SK-N-SH treated with all-trans-retinoic acid at 6 μM for 48 hours (cell line): ENCODE results near the gene RAB4A.

ENCODE experiments used
- ATAC-seq: fragments of 200-7000 bp; cut with Tn5 transposase; 3 replicates; pipeline ENCODE4 v1.9.1; 2020; ENCODE audit warnings: mild to moderate bottlenecking, moderate library complexity
- ARNTL ChIP-seq: fragments of 450-650 bp; formaldehyde crosslinking; IDR thresholded peaks from 2 replicates; pipeline ENCODE4 v1.5.0; 2020; ENCODE audit warnings: low read depth, mild to moderate bottlenecking, moderate library complexity, borderline replicate concordance
- BACH2 ChIP-seq: fragments of 250-450 bp; sonication (Bioruptor Pico); IDR thresholded peaks from 2 replicates; pipeline ENCODE4 v1.9.0; 2021; ENCODE audit warnings: mild to moderate bottlenecking, borderline replicate concordance
- ESRRG ChIP-seq: fragments of 250-450 bp; sonication (Bioruptor Pico); IDR thresholded peaks from 2 replicates; pipeline ENCODE4 v1.6.1; 2021; ENCODE audit warnings: mild to moderate bottlenecking
- GLIS3 ChIP-seq: fragments of 250-450 bp; sonication (Bioruptor Pico); IDR thresholded peaks from 2 replicates; pipeline ENCODE4 v1.5.0; 2020; ENCODE audit warnings: mild to moderate bottlenecking, moderate library complexity
- ISL1 ChIP-seq: fragments of 250-450 bp; sonication (Bioruptor Pico); IDR thresholded peaks from 2 replicates; pipeline ENCODE4 v2.1.2; 2022; ENCODE audit warnings: mild to moderate bottlenecking, moderate library complexity
- PPARA ChIP-seq: fragments of 250-450 bp; sonication (Bioruptor Pico); IDR thresholded peaks from 2 replicates; pipeline ENCODE4 v1.5.0; 2020; ENCODE audit warnings: mild to moderate bottlenecking, borderline replicate concordance
- RARB ChIP-seq: fragments of 250-450 bp; sonication (Bioruptor Pico); IDR thresholded peaks from 2 replicates; pipeline ENCODE4 v1.8.0; 2021; ENCODE audit warnings: mild to moderate bottlenecking, moderate library complexity
- SNAI2 ChIP-seq: fragments of 250-450 bp; sonication (Bioruptor Pico); IDR thresholded peaks from 2 replicates; pipeline ENCODE4 v1.5.0; 2020; ENCODE audit warnings: mild to moderate bottlenecking, moderate library complexity
- TOX ChIP-seq: fragments of 250-450 bp; sonication (Bioruptor Pico); IDR thresholded peaks from 2 replicates; pipeline ENCODE4 v1.8.0; 2021; ENCODE audit warnings: mild to moderate bottlenecking, moderate library complexity, borderline replicate concordance
- ZC3H10 ChIP-seq: fragments of 250-450 bp; sonication (Bioruptor Pico); IDR thresholded peaks from 2 replicates; pipeline ENCODE4 v1.5.1; 2021; ENCODE audit warnings: mild to moderate bottlenecking, moderate library complexity
- ZNF70 ChIP-seq: fragments of 450-650 bp; formaldehyde crosslinking; IDR thresholded peaks from 2 replicates; pipeline ENCODE4 v1.5.0; 2020; ENCODE audit warnings: mild to moderate bottlenecking, moderate library complexity
- ZNF8 ChIP-seq: fragments of 450-650 bp; formaldehyde crosslinking; IDR thresholded peaks from 2 replicates; pipeline ENCODE4 v1.5.0; 2020; ENCODE audit warnings: mild to moderate bottlenecking, moderate library complexity
- TF ChIP-seq, protein P1 (sequence below): fragments of 250-450 bp; sonication (Bioruptor Pico); IDR thresholded peaks from 2 replicates; pipeline ENCODE4 v1.8.0; 2021; ENCODE audit warnings: low read depth, mild to moderate bottlenecking, moderate library complexity, borderline replicate concordance
- TF ChIP-seq, protein P2 (sequence below): fragments of 250-450 bp; sonication (Bioruptor Pico); IDR thresholded peaks from 2 replicates; pipeline ENCODE4 v1.5.1; 2020; ENCODE audit warnings: low read depth, mild to moderate bottlenecking, moderate library complexity
- TF ChIP-seq, protein P3 (sequence below): fragments of 250-450 bp; sonication (Bioruptor Pico); IDR thresholded peaks from 2 replicates; pipeline ENCODE4 v1.8.0; 2020; ENCODE audit warnings: mild to moderate bottlenecking, moderate library complexity, borderline replicate concordance
- TF ChIP-seq, protein P4 (sequence below): fragments of 250-450 bp; sonication (Bioruptor Pico); IDR thresholded peaks from 2 replicates; pipeline ENCODE4 v1.5.0; 2020; ENCODE audit warnings: mild to moderate bottlenecking, moderate library complexity
- TF ChIP-seq, protein P5 (sequence below): fragments of 250-450 bp; sonication (Bioruptor Pico); IDR thresholded peaks from 2 replicates; pipeline ENCODE4 v1.5.1; 2021; ENCODE audit warnings: mild to moderate bottlenecking, moderate library complexity

Gene RAB4A

DNA sequence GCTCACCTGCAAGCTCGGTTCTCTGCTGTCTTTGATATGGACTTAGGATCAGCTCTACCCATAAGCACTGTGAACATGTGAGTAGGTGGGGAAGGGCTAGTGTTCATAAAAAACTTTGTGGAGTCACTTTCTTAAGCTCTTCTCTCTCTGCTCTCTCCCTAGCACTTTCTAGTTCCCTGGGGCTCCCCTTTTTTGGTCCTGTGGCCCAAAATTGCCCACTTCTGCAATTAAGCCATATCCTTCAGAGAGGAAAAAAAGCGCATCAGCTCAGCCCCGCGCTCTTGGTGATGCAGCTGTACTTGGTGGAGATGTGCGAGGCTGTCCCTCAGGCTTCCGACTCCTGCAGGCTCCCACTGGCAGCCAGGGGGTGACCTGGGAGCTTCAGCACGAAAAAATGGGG lies 48.6 kb downstream of the RAB4A start:
- no peak for ATAC-seq
- TF ChIP-seq, protein P1, sequence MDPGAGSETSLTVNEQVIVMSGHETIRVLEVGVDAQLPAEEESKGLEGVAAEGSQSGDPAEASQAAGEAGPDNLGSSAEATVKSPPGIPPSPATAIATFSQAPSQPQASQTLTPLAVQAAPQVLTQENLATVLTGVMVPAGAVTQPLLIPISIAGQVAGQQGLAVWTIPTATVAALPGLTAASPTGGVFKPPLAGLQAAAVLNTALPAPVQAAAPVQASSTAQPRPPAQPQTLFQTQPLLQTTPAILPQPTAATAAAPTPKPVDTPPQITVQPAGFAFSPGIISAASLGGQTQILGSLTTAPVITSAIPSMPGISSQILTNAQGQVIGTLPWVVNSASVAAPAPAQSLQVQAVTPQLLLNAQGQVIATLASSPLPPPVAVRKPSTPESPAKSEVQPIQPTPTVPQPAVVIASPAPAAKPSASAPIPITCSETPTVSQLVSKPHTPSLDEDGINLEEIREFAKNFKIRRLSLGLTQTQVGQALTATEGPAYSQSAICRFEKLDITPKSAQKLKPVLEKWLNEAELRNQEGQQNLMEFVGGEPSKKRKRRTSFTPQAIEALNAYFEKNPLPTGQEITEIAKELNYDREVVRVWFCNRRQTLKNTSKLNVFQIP (CRISPR knock-in tag): no peak
- no peak for TF ChIP-seq TOX
- TF ChIP-seq, all 23 proteins: peak for 0

DNA sequence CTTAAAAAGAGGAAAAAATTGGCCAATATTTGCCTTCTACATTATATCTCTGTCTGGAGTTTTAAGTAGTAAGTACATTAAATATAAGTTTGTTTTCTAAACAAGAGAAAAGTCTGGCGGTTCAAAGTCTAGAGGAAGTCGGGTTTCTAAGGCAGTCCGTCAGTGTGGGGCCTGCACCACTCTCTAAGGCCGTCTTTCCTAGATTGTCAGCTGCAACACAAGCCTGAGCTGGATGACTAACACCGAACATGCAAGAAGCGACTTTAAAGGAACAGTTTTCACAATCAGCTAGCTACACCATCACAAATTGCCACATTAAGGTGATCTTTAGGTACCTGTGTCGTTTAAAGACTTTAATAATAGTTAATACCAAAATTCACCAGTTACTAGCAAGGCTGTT lies 52.3 kb downstream of the RAB4A start:
- ATAC-seq: no peak
- TF ChIP-seq ESRRG (CRISPR knock-in tag) (no peak), PPARA (CRISPR knock-in tag) (no peak), GLIS3 (CRISPR knock-in tag) (no peak), ZNF70 (CRISPR knock-in tag) (no peak), RARB (CRISPR knock-in tag) (no peak), ARNTL (CRISPR knock-in tag) (no peak), ZC3H10 (no peak), ZNF8 (CRISPR knock-in tag) (no peak), SNAI2 (CRISPR knock-in tag) (no peak), TOX (no peak), BACH2 (no peak), ISL1 (CRISPR knock-in tag) (no peak)
- TF ChIP-seq, protein P2, sequence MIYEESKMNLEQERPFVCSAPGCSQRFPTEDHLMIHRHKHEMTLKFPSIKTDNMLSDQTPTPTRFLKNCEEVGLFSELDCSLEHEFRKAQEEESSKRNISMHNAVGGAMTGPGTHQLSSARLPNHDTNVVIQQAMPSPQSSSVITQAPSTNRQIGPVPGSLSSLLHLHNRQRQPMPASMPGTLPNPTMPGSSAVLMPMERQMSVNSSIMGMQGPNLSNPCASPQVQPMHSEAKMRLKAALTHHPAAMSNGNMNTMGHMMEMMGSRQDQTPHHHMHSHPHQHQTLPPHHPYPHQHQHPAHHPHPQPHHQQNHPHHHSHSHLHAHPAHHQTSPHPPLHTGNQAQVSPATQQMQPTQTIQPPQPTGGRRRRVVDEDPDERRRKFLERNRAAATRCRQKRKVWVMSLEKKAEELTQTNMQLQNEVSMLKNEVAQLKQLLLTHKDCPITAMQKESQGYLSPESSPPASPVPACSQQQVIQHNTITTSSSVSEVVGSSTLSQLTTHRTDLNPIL (CRISPR knock-in tag): no peak
- TF ChIP-seq, protein P1 (CRISPR knock-in tag): no peak
- TF ChIP-seq, protein P3, sequence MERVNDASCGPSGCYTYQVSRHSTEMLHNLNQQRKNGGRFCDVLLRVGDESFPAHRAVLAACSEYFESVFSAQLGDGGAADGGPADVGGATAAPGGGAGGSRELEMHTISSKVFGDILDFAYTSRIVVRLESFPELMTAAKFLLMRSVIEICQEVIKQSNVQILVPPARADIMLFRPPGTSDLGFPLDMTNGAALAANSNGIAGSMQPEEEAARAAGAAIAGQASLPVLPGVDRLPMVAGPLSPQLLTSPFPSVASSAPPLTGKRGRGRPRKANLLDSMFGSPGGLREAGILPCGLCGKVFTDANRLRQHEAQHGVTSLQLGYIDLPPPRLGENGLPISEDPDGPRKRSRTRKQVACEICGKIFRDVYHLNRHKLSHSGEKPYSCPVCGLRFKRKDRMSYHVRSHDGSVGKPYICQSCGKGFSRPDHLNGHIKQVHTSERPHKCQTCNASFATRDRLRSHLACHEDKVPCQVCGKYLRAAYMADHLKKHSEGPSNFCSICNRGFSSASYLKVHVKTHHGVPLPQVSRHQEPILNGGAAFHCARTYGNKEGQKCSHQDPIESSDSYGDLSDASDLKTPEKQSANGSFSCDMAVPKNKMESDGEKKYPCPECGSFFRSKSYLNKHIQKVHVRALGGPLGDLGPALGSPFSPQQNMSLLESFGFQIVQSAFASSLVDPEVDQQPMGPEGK: no peak
- TF ChIP-seq, protein P4, sequence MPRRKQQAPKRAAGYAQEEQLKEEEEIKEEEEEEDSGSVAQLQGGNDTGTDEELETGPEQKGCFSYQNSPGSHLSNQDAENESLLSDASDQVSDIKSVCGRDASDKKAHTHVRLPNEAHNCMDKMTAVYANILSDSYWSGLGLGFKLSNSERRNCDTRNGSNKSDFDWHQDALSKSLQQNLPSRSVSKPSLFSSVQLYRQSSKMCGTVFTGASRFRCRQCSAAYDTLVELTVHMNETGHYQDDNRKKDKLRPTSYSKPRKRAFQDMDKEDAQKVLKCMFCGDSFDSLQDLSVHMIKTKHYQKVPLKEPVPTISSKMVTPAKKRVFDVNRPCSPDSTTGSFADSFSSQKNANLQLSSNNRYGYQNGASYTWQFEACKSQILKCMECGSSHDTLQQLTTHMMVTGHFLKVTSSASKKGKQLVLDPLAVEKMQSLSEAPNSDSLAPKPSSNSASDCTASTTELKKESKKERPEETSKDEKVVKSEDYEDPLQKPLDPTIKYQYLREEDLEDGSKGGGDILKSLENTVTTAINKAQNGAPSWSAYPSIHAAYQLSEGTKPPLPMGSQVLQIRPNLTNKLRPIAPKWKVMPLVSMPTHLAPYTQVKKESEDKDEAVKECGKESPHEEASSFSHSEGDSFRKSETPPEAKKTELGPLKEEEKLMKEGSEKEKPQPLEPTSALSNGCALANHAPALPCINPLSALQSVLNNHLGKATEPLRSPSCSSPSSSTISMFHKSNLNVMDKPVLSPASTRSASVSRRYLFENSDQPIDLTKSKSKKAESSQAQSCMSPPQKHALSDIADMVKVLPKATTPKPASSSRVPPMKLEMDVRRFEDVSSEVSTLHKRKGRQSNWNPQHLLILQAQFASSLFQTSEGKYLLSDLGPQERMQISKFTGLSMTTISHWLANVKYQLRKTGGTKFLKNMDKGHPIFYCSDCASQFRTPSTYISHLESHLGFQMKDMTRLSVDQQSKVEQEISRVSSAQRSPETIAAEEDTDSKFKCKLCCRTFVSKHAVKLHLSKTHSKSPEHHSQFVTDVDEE: no peak

DNA sequence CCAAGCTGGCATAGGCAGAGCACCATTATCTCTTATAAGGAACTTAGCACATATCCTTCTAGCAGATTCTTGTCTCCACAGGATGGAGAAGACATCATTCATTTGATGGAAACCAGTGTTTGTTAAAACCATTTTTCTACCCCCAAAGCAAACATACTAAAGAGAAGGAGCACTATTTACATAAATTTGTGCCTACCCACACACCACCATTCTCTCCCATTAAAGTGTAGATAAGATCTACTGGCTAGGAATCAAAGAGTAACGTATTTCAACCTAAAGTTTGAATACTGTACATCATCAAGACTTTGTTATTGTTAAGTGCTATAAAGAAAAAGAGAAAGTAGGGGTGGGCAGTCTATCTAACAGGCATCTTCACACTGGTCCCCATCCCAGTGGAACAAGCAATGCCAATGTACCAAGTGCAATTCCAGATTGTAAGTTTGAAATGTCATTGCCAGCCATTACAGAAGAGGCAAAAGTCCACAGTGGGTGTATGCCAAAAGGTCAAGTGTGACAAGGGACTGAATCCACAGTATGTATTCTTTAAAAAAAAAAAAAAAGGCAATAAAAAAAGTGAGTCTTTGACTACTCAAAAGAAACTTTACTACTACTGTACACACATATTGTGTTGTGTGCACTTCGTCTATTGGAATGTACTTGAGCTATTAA lies 53.1 kb downstream of the RAB4A start:
- TF ChIP-seq, protein P4: no peak
- TF ChIP-seq, protein P5, sequence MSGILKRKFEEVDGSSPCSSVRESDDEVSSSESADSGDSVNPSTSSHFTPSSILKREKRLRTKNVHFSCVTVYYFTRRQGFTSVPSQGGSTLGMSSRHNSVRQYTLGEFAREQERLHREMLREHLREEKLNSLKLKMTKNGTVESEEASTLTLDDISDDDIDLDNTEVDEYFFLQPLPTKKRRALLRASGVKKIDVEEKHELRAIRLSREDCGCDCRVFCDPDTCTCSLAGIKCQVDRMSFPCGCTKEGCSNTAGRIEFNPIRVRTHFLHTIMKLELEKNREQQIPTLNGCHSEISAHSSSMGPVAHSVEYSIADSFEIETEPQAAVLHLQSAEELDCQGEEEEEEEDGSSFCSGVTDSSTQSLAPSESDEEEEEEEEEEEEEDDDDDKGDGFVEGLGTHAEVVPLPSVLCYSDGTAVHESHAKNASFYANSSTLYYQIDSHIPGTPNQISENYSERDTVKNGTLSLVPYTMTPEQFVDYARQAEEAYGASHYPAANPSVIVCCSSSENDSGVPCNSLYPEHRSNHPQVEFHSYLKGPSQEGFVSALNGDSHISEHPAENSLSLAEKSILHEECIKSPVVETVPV (CRISPR knock-in tag): no peak
- no peak for TF ChIP-seq ZC3H10
- TF ChIP-seq, protein P1 (CRISPR knock-in tag): no peak
- TF ChIP-seq, all 23 proteins: peak for 0
- ATAC-seq: no peak
